Mammary epithelial cell (primary cell): ENCODE measurements around the gene IRX4.

ENCODE experiments used
- CTCF ChIP-seq, 2 donors: IDR thresholded peaks in 1 of 2; conservative IDR thresholded peaks in 1 of 2; 2 replicates each; pipeline ENCODE4 v1.5.1; 2011 to 2012; ENCODE audit warnings: inconsistent platforms in 2 of 2, low read length in 2 of 2, mild to moderate bottlenecking in 2 of 2, control low read depth in 1 of 2, low read depth in 1 of 2; ENCODE audit not compliant: insufficient read depth in 1 of 2; ENCODE audit errors: extremely low read depth in 1 of 2
- EZH2 ChIP-seq: IDR thresholded peaks from 2 replicates; pipeline ENCODE4 v1.6.1; 2012; ENCODE audit warnings: low read length, inconsistent platforms, borderline replicate concordance

- TF ChIP-seq CTCF (conservative IDR thresholded peaks at IDR 0.05 in 1 of 2, IDR thresholded peaks at IDR 0.05 in 1 of 2; ENCODE audit: extremely low read depth in 1 of 2, insufficient read depth in 1 of 2, low read depth in 1 of 2, low read length in 2 of 2) (no peak), EZH2 (no peak)
Observed at GRCh38 chr5:1855596-1855995, 27.1 kb downstream of the IRX4 start.
